Astrocyte of the cerebellum (primary cell): ENCODE results near the gene ATP5F1D.

Experiments
- DNase-seq: peaks from one replicate; pipeline ENCODE4 v3.0.0-alpha.2; 2011; ENCODE audit warnings: low read depth
- H3K4me3 ChIP-seq: 2 replicates; pipeline ENCODE4 v1.5.1; 2011; ENCODE audit warnings: mild to moderate bottlenecking, low read depth, low read length, moderate library complexity
- CTCF ChIP-seq: IDR thresholded peaks from 2 replicates; pipeline ENCODE4 v1.5.1; 2012; ENCODE audit warnings: low read length, low read depth, moderate library complexity, mild to moderate bottlenecking; ENCODE audit errors: missing control alignments
- in situ Hi-C: cut with HindIII; loops from 2 replicates; pipeline ENCODE4 v1.10.0; 2017; ENCODE audit warnings: low sequenced_read_pairs

ATP5F1D gene

GRCh38 chr19:1289686-1290025 is 48.1 kb downstream of the ATP5F1D start:
- DNase-seq = no peak
- TF ChIP-seq CTCF = no peak
- in situ Hi-C loops = no loop called here
- no peak overlapping the region for H3K4me3 ChIP-seq

- no peak for TF ChIP-seq CTCF
- in situ Hi-C loops = no loop called here
- no peak for DNase-seq
- H3K4me3 ChIP-seq = no peak overlapping the region
These were observed 48.7 kb downstream of the ATP5F1D start for GRCh38 chr19:1290196-1290702.

- no peak overlapping the region for H3K4me3 ChIP-seq
- DNase-seq = no peak
- in situ Hi-C loops = no loop called here
- TF ChIP-seq CTCF = no peak
These were observed 49.4 kb downstream of the ATP5F1D start for GRCh38 chr19:1290703-1291651.

- DNase-seq = no peak
- in situ Hi-C loops = no loop called here
- no peak for TF ChIP-seq CTCF
- H3K4me3 ChIP-seq = no peak overlapping the region
These were observed 50.3 kb downstream of the ATP5F1D start for GRCh38 chr19:1291761-1292418.

- in situ Hi-C loops = no loop called here
- no peak for TF ChIP-seq CTCF
These were observed 51.0 kb downstream of the ATP5F1D start for GRCh38 chr19:1292419-1293151.

More at GRCh38 chr19:1292419-1293151, 51.0 kb downstream of the ATP5F1D start:
- H3K4me3 ChIP-seq = no peak overlapping the region
- no peak for DNase-seq
